ENCODE results near the gene FXYD1. TPM values are rescaled to one million over a fixed set of nuclear protein-coding genes. Genes with fewer than 3 reads are reported as not detected.
A peak's percentile ranks its signal among the peaks of the same experiment; 100 is the strongest.

FXYD1 gene
- total RNA-seq, 1 experiment from 2014 or later, result not detected

- Histone ChIP-seq H3K79me2 (ENCODE audit: low read depth) (peaks cover 18% of the 10 kb centered on the region), H3K4me3 (peak overlapping the region; percentile 49; the same call in 1 of the 2 replicates), H2AFZ (no peak overlapping the region; the same call in 1 of the 2 replicates), H3F3A (ENCODE audit: insufficient read depth, low read depth) (peaks cover 51% of the 10 kb centered on the region), H3K4me2 (peak overlapping the region; percentile 99), H3K4me1 (replicated peaks; ENCODE audit: insufficient read depth) (peaks cover 68% of the 10 kb centered on the region), H3K27me3 (ENCODE audit: insufficient read depth, low read depth) (no peaks in the 10 kb centered on the region), H3K9me2 (ENCODE audit: insufficient read depth) (no peaks in the 10 kb centered on the region), H3K36me3 (ENCODE audit: low read depth) (peaks cover 4% of the 10 kb centered on the region; the same call in 1 of the 2 replicates), H3K27ac (peak overlapping the region; percentile 90), H3K9me3 (ENCODE audit: insufficient read depth, low read depth) (no peaks in the 10 kb centered on the region), H4K20me1 (ENCODE audit: insufficient read depth) (no peaks in the 10 kb centered on the region)
- ChIA-PET CTCF (interaction anchor here (0.6 to 1.5 kb wide), 2 partner anchors 17 to 80 kb away, joined by 3 to 5 read pairs; no protein-coding TSS in a partner anchor), POLR2A (ENCODE audit: unreplicated experiment) (interaction anchor here (0.6 to 0.7 kb wide), 3 partner anchors 8 to 604 kb away, joined by 3 to 5 read pairs (median 4); partner anchors contain the start of gene FXYD3)
- TSS peak; percentile 47 for BruUV-seq (replicated peaks)
- TF ChIP-seq EZH2 (IDR thresholded peaks at IDR 0.05; ENCODE audit: low read depth), result no peak
- TF ChIP-seq, protein P1, sequence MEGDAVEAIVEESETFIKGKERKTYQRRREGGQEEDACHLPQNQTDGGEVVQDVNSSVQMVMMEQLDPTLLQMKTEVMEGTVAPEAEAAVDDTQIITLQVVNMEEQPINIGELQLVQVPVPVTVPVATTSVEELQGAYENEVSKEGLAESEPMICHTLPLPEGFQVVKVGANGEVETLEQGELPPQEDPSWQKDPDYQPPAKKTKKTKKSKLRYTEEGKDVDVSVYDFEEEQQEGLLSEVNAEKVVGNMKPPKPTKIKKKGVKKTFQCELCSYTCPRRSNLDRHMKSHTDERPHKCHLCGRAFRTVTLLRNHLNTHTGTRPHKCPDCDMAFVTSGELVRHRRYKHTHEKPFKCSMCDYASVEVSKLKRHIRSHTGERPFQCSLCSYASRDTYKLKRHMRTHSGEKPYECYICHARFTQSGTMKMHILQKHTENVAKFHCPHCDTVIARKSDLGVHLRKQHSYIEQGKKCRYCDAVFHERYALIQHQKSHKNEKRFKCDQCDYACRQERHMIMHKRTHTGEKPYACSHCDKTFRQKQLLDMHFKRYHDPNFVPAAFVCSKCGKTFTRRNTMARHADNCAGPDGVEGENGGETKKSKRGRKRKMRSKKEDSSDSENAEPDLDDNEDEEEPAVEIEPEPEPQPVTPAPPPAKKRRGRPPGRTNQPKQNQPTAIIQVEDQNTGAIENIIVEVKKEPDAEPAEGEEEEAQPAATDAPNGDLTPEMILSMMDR (conservative IDR thresholded peaks at IDR 0.05), result no peak
- intact Hi-C loops (cut with micrococcal nuclease; ENCODE audit: unreplicated experiment), result no loop called here
- DNase-seq, result peak; percentile 76 to 94
Measured at GRCh38 chr19:35124098-35125060, 14.2 kb upstream of the FXYD1 start.

DNA sequence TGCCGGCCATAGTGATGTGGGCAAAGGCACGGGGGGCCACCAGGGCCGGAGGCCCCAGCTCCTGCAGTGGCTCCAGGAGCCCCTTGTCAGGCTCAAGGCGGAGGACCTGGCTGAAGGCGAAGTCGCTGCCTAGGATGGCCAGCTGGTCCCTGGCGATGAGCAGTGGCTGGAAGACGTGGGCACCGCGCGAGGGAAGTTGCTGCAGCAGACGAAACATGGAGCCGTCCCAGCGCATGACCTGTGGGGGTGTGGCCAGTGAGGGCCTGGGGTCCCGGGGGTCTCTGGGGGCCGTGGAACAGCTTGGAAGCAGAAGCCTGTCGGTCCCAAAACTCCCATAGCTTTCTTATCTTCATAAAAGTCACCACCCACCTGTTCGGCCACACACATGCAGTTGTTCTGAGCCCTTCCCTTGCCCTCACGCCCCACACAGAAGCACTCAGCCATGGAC is 13.3 kb upstream of the FXYD1 start:
- H3K9me3 ChIP-seq (ENCODE audit: insufficient read depth, low read depth), result no peaks in the 10 kb centered on the region
- peaks cover 4% of the 10 kb centered on the region; the same call in 1 of the 2 replicates for H3K36me3 ChIP-seq (ENCODE audit: low read depth)
- H2AFZ ChIP-seq, result no peak overlapping the region
- POLR2A ChIA-PET (ENCODE audit: unreplicated experiment), result no interaction called here
- H3K4me3 ChIP-seq, result no peak overlapping the region; the same call in 1 of the 2 replicates
- BruUV-seq (replicated peaks), result TSS peak; percentile 37
- CTCF ChIA-PET, result interaction anchor here (1.5 kb wide), 1 partner anchor 81 kb away, joined by 5 read pairs; no protein-coding TSS in a partner anchor
- no peaks in the 10 kb centered on the region for H4K20me1 ChIP-seq (ENCODE audit: insufficient read depth)
- no peaks in the 10 kb centered on the region for H3K9me2 ChIP-seq (ENCODE audit: insufficient read depth)
- intact Hi-C loops (cut with micrococcal nuclease; ENCODE audit: unreplicated experiment), result no loop called here
- H3F3A ChIP-seq (ENCODE audit: insufficient read depth, low read depth), result peaks cover 42% of the 10 kb centered on the region
- DNase-seq, result no peak
- H3K79me2 ChIP-seq (ENCODE audit: low read depth), result peaks cover 12% of the 10 kb centered on the region
- H3K4me2 ChIP-seq, result peak overlapping the region; percentile 99
- TF ChIP-seq, protein P1 (conservative IDR thresholded peaks at IDR 0.05), result no peak
- TF ChIP-seq EZH2 (IDR thresholded peaks at IDR 0.05; ENCODE audit: low read depth), result no peak
- H3K27ac ChIP-seq, result no peak overlapping the region
- peaks cover 59% of the 10 kb centered on the region for H3K4me1 ChIP-seq (replicated peaks; ENCODE audit: insufficient read depth)
- H3K27me3 ChIP-seq (ENCODE audit: insufficient read depth, low read depth), result no peaks in the 10 kb centered on the region

- H3K9me2 ChIP-seq (ENCODE audit: insufficient read depth), result no peaks in the 10 kb centered on the region
- intact Hi-C loops (cut with micrococcal nuclease; ENCODE audit: unreplicated experiment), result no loop called here
- peaks cover 35% of the 10 kb centered on the region for H3F3A ChIP-seq (ENCODE audit: insufficient read depth, low read depth)
- no peaks in the 10 kb centered on the region for H3K9me3 ChIP-seq (ENCODE audit: insufficient read depth, low read depth)
- H3K27me3 ChIP-seq (ENCODE audit: insufficient read depth, low read depth), result no peaks in the 10 kb centered on the region
- H3K27ac ChIP-seq, result no peak overlapping the region
- no TSS peak for BruUV-seq (replicated peaks)
- peaks cover 4% of the 10 kb centered on the region; the same call in 1 of the 2 replicates for H3K36me3 ChIP-seq (ENCODE audit: low read depth)
- TF ChIP-seq, protein P1 (conservative IDR thresholded peaks at IDR 0.05), result no peak
- no peak for TF ChIP-seq EZH2 (IDR thresholded peaks at IDR 0.05; ENCODE audit: low read depth)
- peak; percentile 49 to 55 for DNase-seq
- ChIA-PET CTCF (no interaction called here), POLR2A (ENCODE audit: unreplicated experiment) (no interaction called here)
- H2AFZ ChIP-seq, result no peak overlapping the region
- peak overlapping the region; percentile 99 for H3K4me2 ChIP-seq
- no peak overlapping the region for H3K4me3 ChIP-seq
- H3K79me2 ChIP-seq (ENCODE audit: low read depth), result peaks cover 11% of the 10 kb centered on the region
- H3K4me1 ChIP-seq (replicated peaks; ENCODE audit: insufficient read depth), result peaks cover 52% of the 10 kb centered on the region
- no peaks in the 10 kb centered on the region for H4K20me1 ChIP-seq (ENCODE audit: insufficient read depth)
Measured at GRCh38 chr19:35125749-35126623, 12.6 kb upstream of the FXYD1 start.

Measured in PC-9 (cell line).